IMR-90 (cell line): Measurements from ENCODE around the gene MB. TPM values are rescaled to one million over a fixed set of nuclear protein-coding genes. Genes with fewer than 3 reads are reported as not detected.

ENCODE experiments used
- ATAC-seq: fragments of 200-7000 bp; cut with Tn5 transposase; 2 replicates; pipeline ENCODE4 v1.9.1; 2020; ENCODE audit warnings: low read depth, mild to moderate bottlenecking, moderate library complexity
- BruUV-seq: library from RNA; stranded (reverse); fragments of 400-500 nt; replicated peaks from 2 replicates; lab custom pipeline; 2021; lab: Mats Ljungman, UMichigan
- CTCF ChIA-PET: fragments of 300-600 bp; formaldehyde crosslinking; extraction: SDS; loops from one replicate; lab custom pipeline; 2021; ENCODE audit warnings: antibody characterized with exemption; lab: Yijun Ruan, JAX
- POLR2A ChIA-PET: fragments of 300-600 bp; sonication (Branson Sonifier 250); formaldehyde crosslinking; loops from one replicate; lab custom pipeline; 2022; ENCODE audit warnings: antibody characterized with exemption; ENCODE audit not compliant: unreplicated experiment; lab: Charles Lee
- DNase-seq: peaks from one replicate; pipeline ENCODE4 v3.0.0; 2013
- H2AFZ ChIP-seq: replicated peaks from 2 replicates; pipeline ENCODE3; 2013; ENCODE audit warnings: low read length, mild to moderate bottlenecking; ENCODE audit not compliant: poor library complexity
- H2AK5ac ChIP-seq: 2 replicates; pipeline ENCODE4 v1.6.1; 2013; ENCODE audit warnings: low read depth, low read length, inconsistent platforms
- H2AK9ac ChIP-seq: replicated peaks from 2 replicates; pipeline ENCODE3; 2013; ENCODE audit warnings: mild to moderate bottlenecking, low read depth, low read length, moderate library complexity; ENCODE audit not compliant: poor library complexity
- H2BK120ac ChIP-seq: 2 replicates; pipeline ENCODE4 v1.6.1; 2013; ENCODE audit warnings: low read depth, low read length, inconsistent platforms
- H2BK15ac ChIP-seq: 3 replicates; pipeline ENCODE4 v1.6.1; 2013; ENCODE audit warnings: low read depth, low read length, inconsistent platforms
- H2BK20ac ChIP-seq: 2 replicates; pipeline ENCODE4 v1.6.1; 2013; ENCODE audit warnings: low read depth, mild to moderate bottlenecking, inconsistent platforms, low read length, moderate library complexity
- H2BK5ac ChIP-seq: 2 replicates; pipeline ENCODE4 v1.6.1; 2013; ENCODE audit warnings: mild to moderate bottlenecking, low read depth, low read length, inconsistent platforms; ENCODE audit not compliant: poor library complexity, severe bottlenecking
- H3K14ac ChIP-seq: replicated peaks from 2 replicates; pipeline ENCODE4 v1.6.1; 2013; ENCODE audit warnings: low read depth, low read length, inconsistent platforms
- H3K18ac ChIP-seq: 2 replicates; pipeline ENCODE4 v1.6.1; 2013; ENCODE audit warnings: low read depth, low read length, control low read depth
- H3K23ac ChIP-seq: 2 replicates; pipeline ENCODE4 v1.6.1; 2013; ENCODE audit warnings: low read depth, low read length, inconsistent platforms
- H3K27ac ChIP-seq: 2 replicates; pipeline ENCODE4 v1.5.1; 2013; ENCODE audit warnings: mild to moderate bottlenecking, control low read depth, low read length; ENCODE audit not compliant: insufficient read depth
- H3K27me3 ChIP-seq: 2 replicates; pipeline ENCODE4 v1.6.1; 2013; ENCODE audit warnings: low read length; ENCODE audit not compliant: control insufficient read depth, insufficient read depth
- H3K36me3 ChIP-seq: 2 replicates; pipeline ENCODE4 v1.6.1; 2013; ENCODE audit warnings: low read length, mixed read lengths; ENCODE audit not compliant: control insufficient read depth, insufficient read depth
- H3K4ac ChIP-seq: 2 replicates; pipeline ENCODE4 v1.6.1; 2013; ENCODE audit warnings: low read depth, low read length, inconsistent platforms
- H3K4me1 ChIP-seq: 2 replicates; pipeline ENCODE4 v1.6.1; 2013; ENCODE audit warnings: low read length, mixed read lengths; ENCODE audit not compliant: control insufficient read depth, insufficient read depth
- H3K4me2 ChIP-seq: 2 replicates; pipeline ENCODE4 v1.6.1; 2013; ENCODE audit warnings: low read depth, mild to moderate bottlenecking, control low read depth, low read length, moderate library complexity
- H3K4me3 ChIP-seq: 2 replicates; pipeline ENCODE4 v1.5.1; 2013; ENCODE audit warnings: low read depth, mild to moderate bottlenecking, control low read depth, low read length, moderate library complexity; ENCODE audit not compliant: insufficient read depth
- H3K56ac ChIP-seq: 2 replicates; pipeline ENCODE4 v1.6.1; 2013; ENCODE audit warnings: low read length, inconsistent platforms; ENCODE audit not compliant: insufficient read depth; ENCODE audit errors: extremely low read depth
- H3K79me1 ChIP-seq, 2 experiments: 2 replicates each; pipeline ENCODE4 v1.6.1; 2013; ENCODE audit warnings: low read length in 2 of 2, inconsistent platforms in 1 of 2, low read depth in 1 of 2
- H3K9ac ChIP-seq: 2 replicates; pipeline ENCODE4 v1.6.1; 2013; ENCODE audit warnings: low read depth, low read length, control low read depth
- H3K9me1 ChIP-seq: 2 replicates; pipeline ENCODE4 v1.6.1; 2013; ENCODE audit warnings: low read length, inconsistent platforms; ENCODE audit not compliant: insufficient read depth
- H3K9me3 ChIP-seq: 2 replicates; pipeline ENCODE4 v1.6.1; 2013; ENCODE audit warnings: low read length; ENCODE audit not compliant: control insufficient read depth, insufficient read depth
- H4K20me1 ChIP-seq: 2 replicates; pipeline ENCODE4 v1.6.1; 2013; ENCODE audit warnings: low read length, inconsistent platforms; ENCODE audit not compliant: insufficient read depth
- H4K5ac ChIP-seq: 2 replicates; pipeline ENCODE4 v1.6.1; 2013; ENCODE audit warnings: mild to moderate bottlenecking, low read depth, low read length, control low read depth
- H4K8ac ChIP-seq, 2 experiments: 2 replicates each; pipeline ENCODE4 v1.6.1; 2013; ENCODE audit warnings: low read depth in 2 of 2, low read length in 2 of 2, control low read depth in 1 of 2, inconsistent platforms in 1 of 2
- H4K91ac ChIP-seq: 2 replicates; pipeline ENCODE4 v1.6.1; 2013; ENCODE audit warnings: low read depth, low read length, inconsistent platforms; ENCODE audit not compliant: insufficient read depth
- BHLHE40 ChIP-seq: fragments of 150-350 bp; IDR thresholded peaks from 2 replicates; pipeline ENCODE4 v1.6.1; 2016; ENCODE audit warnings: mild to moderate bottlenecking, low read depth, low read length
- CHD1 ChIP-seq: IDR thresholded peaks from 2 replicates; pipeline ENCODE4 v1.6.1; 2012; ENCODE audit warnings: low read depth, low read length, improper control_type of control experiment
- FOS ChIP-seq: fragments of 150-350 bp; IDR thresholded peaks from 2 replicates; pipeline ENCODE4 v1.6.1; 2016; ENCODE audit warnings: low read depth, low read length
- MAFK ChIP-seq: IDR thresholded peaks from 2 replicates; pipeline ENCODE4 v1.6.1; 2012; ENCODE audit warnings: low read depth, low read length, improper control_type of control experiment
- MXI1 ChIP-seq: IDR thresholded peaks from 2 replicates; pipeline ENCODE4 v1.6.1; 2012; ENCODE audit warnings: low read depth, mild to moderate bottlenecking, low read length, moderate library complexity, borderline replicate concordance
- NFE2L2 ChIP-seq: fragments of 150-350 bp; IDR thresholded peaks from 2 replicates; pipeline ENCODE4 v1.6.1; 2016; ENCODE audit warnings: low read depth, mild to moderate bottlenecking, low read length
- POLR2A ChIP-seq: IDR thresholded peaks from 2 replicates; pipeline ENCODE4 v1.6.1; 2012; ENCODE audit warnings: mild to moderate bottlenecking, low read depth, low read length
- RAD21 ChIP-seq: IDR thresholded peaks from 2 replicates; pipeline ENCODE4 v1.6.1; 2012; ENCODE audit warnings: low read length, improper control_type of control experiment
- RCOR1 ChIP-seq: IDR thresholded peaks from 2 replicates; pipeline ENCODE4 v1.6.1; 2012; ENCODE audit warnings: mild to moderate bottlenecking, low read length, improper control_type of control experiment; ENCODE audit not compliant: insufficient replicate concordance
- SMC3 ChIP-seq: fragments of 150-350 bp; IDR thresholded peaks from 2 replicates; pipeline ENCODE4 v1.6.1; 2016; ENCODE audit warnings: low read depth, mild to moderate bottlenecking, antibody characterized with exemption, low read length, moderate library complexity
- WGBS, 2 experiments: methylation state at CpG; one replicate each; pipeline versions ENCODE4 v1.1.5 to v1.1.7; 2013; ENCODE audit warnings: missing lambda C conversion rate in 2 of 2; ENCODE audit not compliant: insufficient read length in 1 of 2; ENCODE audit errors: extremely low coverage in 2 of 2; 5-methylcytosine and 5-hydroxymethylcytosine counted together
- dilution Hi-C: fragments of 300-500 bp; cut with HindIII; formaldehyde crosslinking; loops from one replicate; pipeline ENCODE4 v1.14.3; 2018; ENCODE audit warnings: low sequenced_read_pairs; ENCODE audit not compliant: unreplicated experiment
- in situ Hi-C: fragments of 300-500 bp; cut with MboI; formaldehyde crosslinking; loops from 3 replicates; pipeline ENCODE4 v1.14.3; 2019; ENCODE audit warnings: low sequenced_read_pairs, inconsistent platforms, mixed read lengths
- intact Hi-C: fragments of 100-400 bp; cut with micrococcal nuclease; formaldehyde crosslinking; loops from 2 replicates; pipeline ENCODE4 v1.10.0; 2022
- polyA plus RNA-seq, 3 experiments: library from polyadenylated mRNA; depleted of rRNA; stranded (reverse); fragments of >200 nt; gene quantifications; 2 replicates each; pipeline ENCODE4 v1.2.3, GENCODE V29; 2012; ENCODE audit warnings: low replicate concordance in 1 of 3
- total RNA-seq: library from RNA; depleted of rRNA; stranded (reverse); fragments of >200 nt; gene quantifications from 2 replicates; pipeline ENCODE4 v1.2.3, GENCODE V29; 2012
- TF ChIP-seq, protein P1 (sequence below): fragments of 150-350 bp; IDR thresholded peaks from 2 replicates; pipeline ENCODE4 v1.6.1; 2016; ENCODE audit warnings: low read depth, mild to moderate bottlenecking, low read length, moderate library complexity, borderline replicate concordance
- TF ChIP-seq, protein P2 (sequence below): fragments of 150-350 bp; IDR thresholded peaks from 2 replicates; pipeline ENCODE4 v1.6.1; 2017; ENCODE audit warnings: mild to moderate bottlenecking, antibody characterized with exemption, low read length, low read depth
- TF ChIP-seq, protein P3 (sequence below): conservative IDR thresholded peaks from 2 replicates; pipeline ENCODE4 v1.5.1; 2012; ENCODE audit warnings: mild to moderate bottlenecking, low read depth, low read length, improper control_type of control experiment

The MB gene
- total and polyA plus RNA-seq, 2 of the 4 experiments (the other 2 are of a cell fraction): not detected

DNA sequence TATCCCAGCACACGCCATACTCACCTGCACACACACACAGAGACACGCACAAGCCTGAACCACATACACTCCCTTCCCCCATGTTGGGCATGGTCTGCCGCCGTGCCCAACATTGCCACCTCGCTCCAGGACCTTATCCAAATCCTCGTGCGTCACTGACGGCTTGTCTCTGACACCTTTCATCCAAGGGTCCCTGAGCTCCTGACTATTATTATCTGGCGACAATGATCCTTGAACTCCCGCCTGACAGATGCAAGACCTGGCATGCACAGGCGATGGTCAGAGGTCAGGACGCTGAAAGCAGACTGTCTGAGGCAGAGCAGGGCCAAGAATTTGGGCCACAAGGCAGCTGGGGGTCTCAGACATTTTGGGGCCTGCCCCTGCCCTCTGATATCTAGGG lies 4.2 kb downstream of the MB start:
- TF ChIP-seq SMC3: no peak
- TF ChIP-seq, protein P1, sequence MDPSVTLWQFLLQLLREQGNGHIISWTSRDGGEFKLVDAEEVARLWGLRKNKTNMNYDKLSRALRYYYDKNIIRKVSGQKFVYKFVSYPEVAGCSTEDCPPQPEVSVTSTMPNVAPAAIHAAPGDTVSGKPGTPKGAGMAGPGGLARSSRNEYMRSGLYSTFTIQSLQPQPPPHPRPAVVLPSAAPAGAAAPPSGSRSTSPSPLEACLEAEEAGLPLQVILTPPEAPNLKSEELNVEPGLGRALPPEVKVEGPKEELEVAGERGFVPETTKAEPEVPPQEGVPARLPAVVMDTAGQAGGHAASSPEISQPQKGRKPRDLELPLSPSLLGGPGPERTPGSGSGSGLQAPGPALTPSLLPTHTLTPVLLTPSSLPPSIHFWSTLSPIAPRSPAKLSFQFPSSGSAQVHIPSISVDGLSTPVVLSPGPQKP: no peak
- no peak for TF ChIP-seq MAFK
- TF ChIP-seq POLR2A: no peak
- no peak for TF ChIP-seq CHD1
- no peak for TF ChIP-seq MXI1
- TF ChIP-seq BHLHE40: no peak
- TF ChIP-seq, protein P2, sequence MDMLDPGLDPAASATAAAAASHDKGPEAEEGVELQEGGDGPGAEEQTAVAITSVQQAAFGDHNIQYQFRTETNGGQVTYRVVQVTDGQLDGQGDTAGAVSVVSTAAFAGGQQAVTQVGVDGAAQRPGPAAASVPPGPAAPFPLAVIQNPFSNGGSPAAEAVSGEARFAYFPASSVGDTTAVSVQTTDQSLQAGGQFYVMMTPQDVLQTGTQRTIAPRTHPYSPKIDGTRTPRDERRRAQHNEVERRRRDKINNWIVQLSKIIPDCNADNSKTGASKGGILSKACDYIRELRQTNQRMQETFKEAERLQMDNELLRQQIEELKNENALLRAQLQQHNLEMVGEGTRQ: no peak
- TF ChIP-seq, protein P3, sequence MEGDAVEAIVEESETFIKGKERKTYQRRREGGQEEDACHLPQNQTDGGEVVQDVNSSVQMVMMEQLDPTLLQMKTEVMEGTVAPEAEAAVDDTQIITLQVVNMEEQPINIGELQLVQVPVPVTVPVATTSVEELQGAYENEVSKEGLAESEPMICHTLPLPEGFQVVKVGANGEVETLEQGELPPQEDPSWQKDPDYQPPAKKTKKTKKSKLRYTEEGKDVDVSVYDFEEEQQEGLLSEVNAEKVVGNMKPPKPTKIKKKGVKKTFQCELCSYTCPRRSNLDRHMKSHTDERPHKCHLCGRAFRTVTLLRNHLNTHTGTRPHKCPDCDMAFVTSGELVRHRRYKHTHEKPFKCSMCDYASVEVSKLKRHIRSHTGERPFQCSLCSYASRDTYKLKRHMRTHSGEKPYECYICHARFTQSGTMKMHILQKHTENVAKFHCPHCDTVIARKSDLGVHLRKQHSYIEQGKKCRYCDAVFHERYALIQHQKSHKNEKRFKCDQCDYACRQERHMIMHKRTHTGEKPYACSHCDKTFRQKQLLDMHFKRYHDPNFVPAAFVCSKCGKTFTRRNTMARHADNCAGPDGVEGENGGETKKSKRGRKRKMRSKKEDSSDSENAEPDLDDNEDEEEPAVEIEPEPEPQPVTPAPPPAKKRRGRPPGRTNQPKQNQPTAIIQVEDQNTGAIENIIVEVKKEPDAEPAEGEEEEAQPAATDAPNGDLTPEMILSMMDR: no peak
- TF ChIP-seq RCOR1: no peak
- TF ChIP-seq FOS: no peak
- TF ChIP-seq RAD21: no peak
- no peak for TF ChIP-seq NFE2L2

More for the DNA sequence above, 4.2 kb downstream of the MB start:
- intact Hi-C loops: no loop called here
- no peak overlapping the region for H3K9ac ChIP-seq
- H3K18ac ChIP-seq: no peak overlapping the region
- no peak overlapping the region for H4K5ac ChIP-seq
- WGBS, 2 experiments: 46% methylated on average over 9 of the region's 12 CpGs; no CpG with 5 or more reads in 1 of the 2 experiments
- no peak overlapping the region for H3K23ac ChIP-seq
- no peak for ATAC-seq
- dilution Hi-C loops: no loop called here
- no peak overlapping the region for H2AK9ac ChIP-seq
- no peak overlapping the region for H3K14ac ChIP-seq
- no peak overlapping the region for H2BK5ac ChIP-seq
- no peak for DNase-seq
- H2BK15ac ChIP-seq: no peak overlapping the region
- H3K27ac ChIP-seq: no peak overlapping the region
- H3K4me2 ChIP-seq: no peak overlapping the region
- no peaks in the 10 kb centered on the region for H3K9me3 ChIP-seq
- in situ Hi-C loops: no loop called here
- H3K36me3 ChIP-seq: no peaks in the 10 kb centered on the region
- H3K4me3 ChIP-seq: no peak overlapping the region
- H2AK5ac ChIP-seq: no peak overlapping the region
- no peaks in the 10 kb centered on the region for H3K79me1 ChIP-seq
- POLR2A ChIA-PET: no interaction called here
- H3K4me1 ChIP-seq: no peaks in the 10 kb centered on the region; the same call in 1 of the 2 replicates
- H2BK20ac ChIP-seq: no peak overlapping the region
- H4K91ac ChIP-seq: no peak overlapping the region
- H3K27me3 ChIP-seq: peaks cover 54% of the 10 kb centered on the region
- CTCF ChIA-PET: no interaction called here
- H4K8ac ChIP-seq: no peak overlapping the region
- BruUV-seq: no TSS peak
- H3K56ac ChIP-seq: no peak overlapping the region
- H2BK120ac ChIP-seq: no peak overlapping the region
- H3K4ac ChIP-seq: no peak overlapping the region
- H2AFZ ChIP-seq: no peak overlapping the region
- H3K9me1 ChIP-seq: peaks cover 3% of the 10 kb centered on the region; the same call in 1 of the 2 replicates
- no peaks in the 10 kb centered on the region for H4K20me1 ChIP-seq
